ENCODE measurements around the gene ASIP. TPM values are rescaled to one million over a fixed set of nuclear protein-coding genes. Genes with fewer than 3 reads are reported as not detected.
"Not testable (repeated sequence)": the region's sequence is repeated elsewhere in the genome, so short reads cannot be mapped to it uniquely, and the experiment has no call there.

Gene ASIP
- total RNA-seq, 1 donor from 2014 or later: not detected

- Histone ChIP-seq H3K4me1 (peaks cover 4% of the 10 kb centered on the region), H3K27ac (no peak overlapping the region), H3K27me3 (no peaks in the 10 kb centered on the region), H3K9me3 (no peaks in the 10 kb centered on the region), H3K36me3 (no peaks in the 10 kb centered on the region), H3K4me3 (no peak overlapping the region)
- intact Hi-C loops (cut with DNase I): no loop called here
- ATAC-seq (no peak), DNase-seq (no peak)
- TF ChIP-seq, protein P1, sequence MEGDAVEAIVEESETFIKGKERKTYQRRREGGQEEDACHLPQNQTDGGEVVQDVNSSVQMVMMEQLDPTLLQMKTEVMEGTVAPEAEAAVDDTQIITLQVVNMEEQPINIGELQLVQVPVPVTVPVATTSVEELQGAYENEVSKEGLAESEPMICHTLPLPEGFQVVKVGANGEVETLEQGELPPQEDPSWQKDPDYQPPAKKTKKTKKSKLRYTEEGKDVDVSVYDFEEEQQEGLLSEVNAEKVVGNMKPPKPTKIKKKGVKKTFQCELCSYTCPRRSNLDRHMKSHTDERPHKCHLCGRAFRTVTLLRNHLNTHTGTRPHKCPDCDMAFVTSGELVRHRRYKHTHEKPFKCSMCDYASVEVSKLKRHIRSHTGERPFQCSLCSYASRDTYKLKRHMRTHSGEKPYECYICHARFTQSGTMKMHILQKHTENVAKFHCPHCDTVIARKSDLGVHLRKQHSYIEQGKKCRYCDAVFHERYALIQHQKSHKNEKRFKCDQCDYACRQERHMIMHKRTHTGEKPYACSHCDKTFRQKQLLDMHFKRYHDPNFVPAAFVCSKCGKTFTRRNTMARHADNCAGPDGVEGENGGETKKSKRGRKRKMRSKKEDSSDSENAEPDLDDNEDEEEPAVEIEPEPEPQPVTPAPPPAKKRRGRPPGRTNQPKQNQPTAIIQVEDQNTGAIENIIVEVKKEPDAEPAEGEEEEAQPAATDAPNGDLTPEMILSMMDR (IDR thresholded peaks at IDR 0.05): no peak
These were observed 20.7 kb upstream of the ASIP start for GRCh38 chr20:34220561-34220960.

- intact Hi-C loops (cut with DNase I): no loop called here
- H3K36me3 ChIP-seq: no peaks in the 10 kb centered on the region
- no peaks in the 10 kb centered on the region for H3K9me3 ChIP-seq
- H3K4me3 ChIP-seq: no peak overlapping the region
- TF ChIP-seq, protein P1 (IDR thresholded peaks at IDR 0.05): no peak
- no peaks in the 10 kb centered on the region for H3K27me3 ChIP-seq
- no peak overlapping the region for H3K27ac ChIP-seq
- ATAC-seq (peak; percentile 53), DNase-seq (no peak)
- no peaks in the 10 kb centered on the region for H3K4me1 ChIP-seq
These were observed 19.0 kb upstream of the ASIP start for GRCh38 chr20:34222208-34222607.

DNA sequence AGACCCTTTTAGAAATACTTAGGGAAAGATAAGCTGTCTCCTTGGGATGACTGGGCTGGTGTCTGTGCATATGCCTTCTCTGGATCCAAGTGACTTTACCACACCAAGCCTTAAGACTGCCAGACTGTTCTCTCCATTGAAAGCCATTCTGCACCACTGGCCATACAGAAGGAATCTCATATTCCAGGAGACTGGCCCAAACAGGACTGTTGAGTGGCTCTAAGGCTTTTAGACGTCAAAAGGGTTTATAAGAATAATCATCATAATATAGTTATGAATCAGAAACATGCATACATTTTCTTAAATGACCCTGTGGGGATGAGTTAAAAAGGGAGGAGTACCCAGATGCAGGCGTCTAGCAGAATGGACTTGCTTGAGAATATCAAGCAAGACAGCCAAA is 17.0 kb upstream of the ASIP start:
- H3K36me3 ChIP-seq; ATAC-seq; H3K27ac ChIP-seq; H3K9me3 ChIP-seq; intact Hi-C loops (cut with DNase I); H3K4me3 ChIP-seq; DNase-seq; H3K27me3 ChIP-seq; H3K4me1 ChIP-seq: not testable (repeated sequence)

DNA sequence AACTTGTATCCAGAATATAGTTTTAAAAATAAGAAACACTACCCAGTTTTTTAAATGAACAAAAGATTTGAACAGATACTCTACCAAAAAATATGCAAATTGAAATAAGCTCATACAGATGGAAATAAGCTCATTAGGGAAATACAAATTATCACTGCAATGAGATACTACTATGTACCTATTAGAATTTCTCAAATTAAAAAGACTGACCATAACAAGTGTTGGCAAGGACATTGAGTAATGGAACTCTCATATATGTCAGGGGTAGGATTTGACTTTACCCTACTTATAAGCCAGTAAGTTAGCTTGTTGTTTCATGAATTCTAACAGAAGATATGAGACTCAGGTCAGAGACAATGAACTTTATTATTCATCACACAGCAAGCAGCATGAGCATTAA is 9.6 kb upstream of the ASIP start:
- DNase-seq (no peak), ATAC-seq (no peak)

DNA sequence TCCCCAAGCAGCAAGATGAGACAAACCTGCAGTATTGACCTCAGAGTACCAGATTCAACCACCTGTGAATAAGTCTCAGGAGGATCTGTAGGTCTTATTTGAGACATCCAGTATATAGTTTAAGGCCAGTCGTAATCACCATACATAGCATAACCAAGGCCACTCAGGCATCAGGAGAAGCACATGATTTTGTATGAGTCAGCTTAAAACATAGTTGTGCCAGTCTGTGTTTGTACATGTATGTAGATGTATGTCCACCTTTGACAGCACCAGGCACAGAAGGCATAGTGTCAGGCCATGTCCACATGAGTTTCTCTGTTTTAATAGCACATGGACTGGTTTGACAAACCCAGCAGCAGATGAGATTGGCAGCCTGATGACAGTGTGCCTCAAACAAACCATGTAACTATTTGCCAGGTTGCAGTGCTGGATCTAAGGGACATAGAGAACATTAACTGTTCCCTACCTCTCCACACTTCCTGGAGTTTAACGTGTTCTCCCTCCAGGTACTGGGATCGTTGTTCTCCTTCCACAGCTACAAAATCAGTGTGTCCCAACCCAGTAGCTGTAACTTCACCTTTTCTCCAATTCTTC is 8.6 kb upstream of the ASIP start:
- ATAC-seq (no peak), DNase-seq (no peak)
- Histone ChIP-seq H3K4me3 (no peak overlapping the region), H3K4me1 (no peaks in the 10 kb centered on the region), H3K9me3 (no peaks in the 10 kb centered on the region), H3K27me3 (no peaks in the 10 kb centered on the region), H3K36me3 (no peaks in the 10 kb centered on the region), H3K27ac (no peak overlapping the region)
- TF ChIP-seq, protein P1 (IDR thresholded peaks at IDR 0.05): no peak
- intact Hi-C loops (cut with DNase I): no loop called here

More for the DNA sequence above, 9.6 kb upstream of the ASIP start:
- TF ChIP-seq, protein P1 (IDR thresholded peaks at IDR 0.05): no peak
- H3K4me1 ChIP-seq: no peaks in the 10 kb centered on the region
- intact Hi-C loops (cut with DNase I): no loop called here
- H3K27me3 ChIP-seq: no peaks in the 10 kb centered on the region
- H3K36me3 ChIP-seq: no peaks in the 10 kb centered on the region
- no peak overlapping the region for H3K4me3 ChIP-seq
- H3K27ac ChIP-seq: no peak overlapping the region
- H3K9me3 ChIP-seq: no peaks in the 10 kb centered on the region

GRCh38 chr20:34233687-34234086 is 7.5 kb upstream of the ASIP start:
- H3K4me1 ChIP-seq: no peaks in the 10 kb centered on the region
- no peaks in the 10 kb centered on the region for H3K27me3 ChIP-seq
- no peaks in the 10 kb centered on the region for H3K36me3 ChIP-seq
- no peak overlapping the region for H3K4me3 ChIP-seq
- DNase-seq (no peak), ATAC-seq (no peak)
- TF ChIP-seq, protein P1 (IDR thresholded peaks at IDR 0.05): no peak
- H3K9me3 ChIP-seq: no peaks in the 10 kb centered on the region
- intact Hi-C loops (cut with DNase I): no loop called here
- no peak overlapping the region for H3K27ac ChIP-seq
